ENCODE data around the gene CHST7.

Gene CHST7

DNA sequence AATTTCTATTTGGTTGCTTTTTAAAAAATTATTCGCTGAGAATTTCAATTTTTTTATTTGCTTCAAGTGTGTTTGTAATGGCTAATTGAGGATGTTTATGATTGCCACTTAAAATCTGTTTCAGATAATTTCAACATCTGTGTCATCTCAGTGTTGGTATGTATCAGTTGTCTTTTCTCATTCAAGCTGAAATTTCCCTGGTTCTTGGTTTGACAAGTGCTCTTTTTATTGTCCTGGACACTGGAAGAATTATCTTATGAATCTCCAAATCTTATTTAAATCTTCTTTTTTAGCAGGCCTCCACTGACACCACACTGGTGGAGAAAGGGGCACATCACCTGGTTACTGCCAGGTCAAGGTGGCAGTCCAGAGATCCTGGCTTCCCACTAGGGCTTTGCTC lies 21.5 kb downstream of the CHST7 start:
- TF ChIP-seq, protein P1, sequence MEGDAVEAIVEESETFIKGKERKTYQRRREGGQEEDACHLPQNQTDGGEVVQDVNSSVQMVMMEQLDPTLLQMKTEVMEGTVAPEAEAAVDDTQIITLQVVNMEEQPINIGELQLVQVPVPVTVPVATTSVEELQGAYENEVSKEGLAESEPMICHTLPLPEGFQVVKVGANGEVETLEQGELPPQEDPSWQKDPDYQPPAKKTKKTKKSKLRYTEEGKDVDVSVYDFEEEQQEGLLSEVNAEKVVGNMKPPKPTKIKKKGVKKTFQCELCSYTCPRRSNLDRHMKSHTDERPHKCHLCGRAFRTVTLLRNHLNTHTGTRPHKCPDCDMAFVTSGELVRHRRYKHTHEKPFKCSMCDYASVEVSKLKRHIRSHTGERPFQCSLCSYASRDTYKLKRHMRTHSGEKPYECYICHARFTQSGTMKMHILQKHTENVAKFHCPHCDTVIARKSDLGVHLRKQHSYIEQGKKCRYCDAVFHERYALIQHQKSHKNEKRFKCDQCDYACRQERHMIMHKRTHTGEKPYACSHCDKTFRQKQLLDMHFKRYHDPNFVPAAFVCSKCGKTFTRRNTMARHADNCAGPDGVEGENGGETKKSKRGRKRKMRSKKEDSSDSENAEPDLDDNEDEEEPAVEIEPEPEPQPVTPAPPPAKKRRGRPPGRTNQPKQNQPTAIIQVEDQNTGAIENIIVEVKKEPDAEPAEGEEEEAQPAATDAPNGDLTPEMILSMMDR (IDR thresholded peaks at IDR 0.05) = no peak
- no peak for DNase-seq
- Mint-ChIP-seq H3K27me3 (ENCODE audit: low read depth, poor library complexity) (peaks cover 11% of the 10 kb centered on the region), H3K27ac (no peak overlapping the region), H3K4me1 (peaks cover 4% of the 10 kb centered on the region), H3K36me3 (ENCODE audit: low read depth) (peaks cover 5% of the 10 kb centered on the region), H3K4me3 (no peak overlapping the region), H3K9me3 (peaks cover 39% of the 10 kb centered on the region)

DNA sequence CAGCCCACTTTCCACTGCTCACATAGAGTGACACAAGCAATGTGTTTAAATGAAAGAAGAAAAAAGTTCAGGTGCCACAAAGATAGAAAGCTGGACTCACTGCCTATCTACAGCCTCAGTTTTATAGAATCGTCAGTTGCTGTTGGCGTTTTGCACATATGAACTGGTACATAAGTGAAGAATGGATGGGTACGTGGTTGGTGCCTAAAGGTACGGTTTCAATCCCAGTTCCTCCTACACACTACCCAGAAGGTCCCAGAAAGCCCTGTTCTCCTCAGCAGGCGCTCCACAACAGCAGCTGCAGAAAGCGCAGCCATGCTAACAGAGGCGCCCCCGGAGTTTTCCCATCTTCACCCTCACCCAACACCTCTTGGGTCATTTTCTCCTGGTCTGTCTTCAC lies 23.6 kb downstream of the CHST7 start:
- peaks cover 42% of the 10 kb centered on the region for H3K9me3 Mint-ChIP-seq
- H3K4me1 Mint-ChIP-seq = peaks cover 4% of the 10 kb centered on the region
- peaks cover 10% of the 10 kb centered on the region for H3K36me3 Mint-ChIP-seq (ENCODE audit: low read depth)
- H3K27ac Mint-ChIP-seq = no peak overlapping the region
- DNase-seq = no peak
- no peak overlapping the region for H3K4me3 Mint-ChIP-seq
- peaks cover 11% of the 10 kb centered on the region for H3K27me3 Mint-ChIP-seq (ENCODE audit: low read depth, poor library complexity)
- TF ChIP-seq, protein P1 (IDR thresholded peaks at IDR 0.05) = no peak

DNA sequence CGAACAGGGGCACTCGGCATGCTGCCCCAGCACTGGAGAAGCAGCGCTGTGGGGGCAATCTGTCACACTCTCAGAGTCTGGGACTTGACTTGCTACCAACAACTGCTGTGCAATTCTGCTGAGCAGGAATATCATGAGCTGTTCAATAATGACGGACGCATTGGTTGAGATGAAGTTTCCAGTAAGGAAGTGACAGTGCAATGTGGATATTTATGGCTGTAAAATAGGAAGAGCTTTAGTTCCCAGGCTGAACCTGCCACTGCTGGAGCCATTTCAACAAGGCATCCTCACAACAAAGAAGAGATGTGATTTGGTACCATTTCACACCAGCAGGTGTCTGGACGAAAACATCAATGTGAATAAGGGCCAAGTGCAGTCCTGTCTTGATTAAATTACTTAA lies 24.2 kb downstream of the CHST7 start:
- no peak overlapping the region for H3K4me3 Mint-ChIP-seq
- no peak for DNase-seq
- peaks cover 11% of the 10 kb centered on the region for H3K27me3 Mint-ChIP-seq (ENCODE audit: low read depth, poor library complexity)
- TF ChIP-seq, protein P1 (IDR thresholded peaks at IDR 0.05) = no peak
- H3K36me3 Mint-ChIP-seq (ENCODE audit: low read depth) = peaks cover 11% of the 10 kb centered on the region
- H3K9me3 Mint-ChIP-seq = peaks cover 48% of the 10 kb centered on the region
- peaks cover 4% of the 10 kb centered on the region for H3K4me1 Mint-ChIP-seq
- no peak overlapping the region for H3K27ac Mint-ChIP-seq

DNA sequence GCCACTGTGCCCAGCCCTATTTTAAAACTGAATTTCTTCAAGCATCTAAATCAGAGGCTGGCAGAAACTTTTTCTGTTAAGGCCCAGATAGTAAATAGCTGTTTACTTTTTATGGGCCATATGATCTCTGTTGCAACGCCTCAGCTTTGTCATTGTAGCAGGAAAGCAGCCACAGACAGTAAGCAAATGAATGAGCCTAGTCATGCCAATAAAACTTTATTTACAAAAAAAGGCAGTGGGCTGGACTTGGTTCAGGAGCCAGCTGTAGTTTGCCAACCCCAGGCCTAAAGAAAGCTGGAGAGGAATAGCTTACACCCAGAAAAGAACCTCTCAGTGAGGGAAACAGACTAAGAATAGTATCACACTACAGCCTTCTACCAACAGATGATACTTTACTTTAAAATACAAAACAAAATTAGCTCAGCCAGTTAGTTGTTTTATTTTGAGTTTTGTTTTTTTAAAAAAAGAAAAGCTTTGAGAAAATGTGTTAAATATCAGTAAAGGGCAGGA lies 25.5 kb downstream of the CHST7 start:
- Mint-ChIP-seq H3K9me3 (peaks cover 56% of the 10 kb centered on the region), H3K4me3 (no peak overlapping the region), H3K27ac (no peak overlapping the region), H3K27me3 (ENCODE audit: low read depth, poor library complexity) (peaks cover 11% of the 10 kb centered on the region), H3K36me3 (ENCODE audit: low read depth) (peaks cover 9% of the 10 kb centered on the region), H3K4me1 (peaks cover 4% of the 10 kb centered on the region)
- no peak for DNase-seq
- TF ChIP-seq, protein P1 (IDR thresholded peaks at IDR 0.05) = no peak

DNA sequence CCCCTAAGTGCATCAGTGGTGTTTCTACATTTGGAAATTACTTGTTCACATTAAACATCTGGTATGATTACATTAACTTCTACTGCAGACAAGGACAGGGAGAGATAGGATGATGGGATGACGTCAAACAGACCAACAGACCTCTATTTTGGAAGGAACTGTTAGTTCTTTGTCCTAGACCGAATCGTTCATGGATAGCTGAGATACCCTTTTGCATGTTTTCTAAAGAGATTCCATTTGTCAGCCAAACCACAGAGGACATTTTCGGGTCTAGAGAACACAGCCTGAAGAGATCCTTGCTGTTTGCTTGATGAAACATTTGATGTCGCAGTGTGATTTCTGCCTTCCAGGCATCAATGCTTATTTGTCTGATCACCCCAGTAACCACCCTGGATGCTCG lies 27.7 kb downstream of the CHST7 start:
- H3K27ac Mint-ChIP-seq = no peak overlapping the region
- TF ChIP-seq, protein P1 (IDR thresholded peaks at IDR 0.05) = no peak
- H3K4me3 Mint-ChIP-seq = no peak overlapping the region
- peaks cover 2% of the 10 kb centered on the region for H3K27me3 Mint-ChIP-seq (ENCODE audit: low read depth, poor library complexity)
- peaks cover 10% of the 10 kb centered on the region for H3K36me3 Mint-ChIP-seq (ENCODE audit: low read depth)
- no peak for DNase-seq
- H3K4me1 Mint-ChIP-seq = peaks cover 4% of the 10 kb centered on the region
- peaks cover 50% of the 10 kb centered on the region for H3K9me3 Mint-ChIP-seq

DNA sequence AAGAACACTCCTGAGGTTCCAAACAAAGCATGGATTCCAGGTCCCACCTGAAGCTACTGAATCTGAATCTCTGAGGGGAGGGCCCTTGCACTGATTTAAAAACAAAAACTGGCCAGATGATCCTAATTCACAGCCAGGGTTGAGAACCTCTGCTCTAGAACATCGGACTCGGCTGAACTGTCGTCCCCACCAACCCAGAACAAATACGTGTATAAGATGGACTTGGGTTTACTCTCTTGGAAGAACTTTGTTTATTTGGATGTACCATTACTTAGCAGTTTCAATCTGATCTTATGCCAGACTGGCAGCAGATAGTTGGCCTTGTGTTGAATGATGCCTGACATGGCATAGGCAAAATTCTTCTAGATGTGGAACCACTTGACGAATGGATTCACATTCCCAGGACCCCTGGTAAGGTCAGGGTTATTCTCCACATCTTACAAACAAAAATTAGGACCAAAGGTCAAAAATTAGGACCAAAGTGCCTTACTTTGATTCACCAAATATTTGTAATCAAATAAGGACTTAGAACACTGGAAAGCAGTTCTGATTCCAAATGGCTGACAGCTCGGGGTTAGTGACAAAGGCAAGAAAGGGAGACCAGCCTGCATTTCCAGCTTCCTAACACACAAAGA lies 29.0 kb downstream of the CHST7 start:
- H3K27ac Mint-ChIP-seq = no peak overlapping the region
- peaks cover 3% of the 10 kb centered on the region for H3K4me1 Mint-ChIP-seq
- peaks cover 10% of the 10 kb centered on the region for H3K36me3 Mint-ChIP-seq (ENCODE audit: low read depth)
- no peak for DNase-seq
- peaks cover 57% of the 10 kb centered on the region for H3K9me3 Mint-ChIP-seq
- TF ChIP-seq, protein P1 (IDR thresholded peaks at IDR 0.05) = no peak
- no peak overlapping the region for H3K4me3 Mint-ChIP-seq
- H3K27me3 Mint-ChIP-seq (ENCODE audit: low read depth, poor library complexity) = peaks cover 3% of the 10 kb centered on the region

All from nephron progenitor cell (in vitro differentiated cells).